Mesendoderm (in vitro differentiated cells): ENCODE data around the gene ELP4.

Source experiments
- DNase-seq: peaks from one replicate; pipeline ENCODE4 v3.0.0; 2013
- H2AK5ac ChIP-seq: 2 replicates; pipeline ENCODE4 v1.6.1; 2013; ENCODE audit warnings: low read length, inconsistent platforms
- H2BK120ac ChIP-seq: 2 replicates; pipeline ENCODE4 v1.6.1; 2013; ENCODE audit warnings: low read depth, mild to moderate bottlenecking, low read length, moderate library complexity, mixed read lengths
- H2BK15ac ChIP-seq: replicated peaks from 2 replicates; pipeline ENCODE4 v1.6.1; 2013; ENCODE audit warnings: low read depth, mild to moderate bottlenecking, moderate library complexity
- H2BK5ac ChIP-seq: 2 replicates; pipeline ENCODE4 v1.6.1; 2013; ENCODE audit warnings: low read length, inconsistent platforms
- H3K18ac ChIP-seq: 2 replicates; pipeline ENCODE4 v1.6.1; 2013; ENCODE audit warnings: mild to moderate bottlenecking, low read length, mixed read lengths
- H3K23ac ChIP-seq: one replicate; pipeline ENCODE4 v1.6.1; 2013; ENCODE audit warnings: low read length
- H3K27ac ChIP-seq: 2 replicates; pipeline ENCODE4 v1.5.1; 2013; ENCODE audit warnings: low read depth, mild to moderate bottlenecking, inconsistent platforms, low read length, moderate library complexity
- H3K27me3 ChIP-seq: 2 replicates; pipeline ENCODE4 v1.6.1; 2013; ENCODE audit warnings: low read length, control low read depth, mild to moderate bottlenecking, inconsistent platforms; ENCODE audit not compliant: insufficient read depth, poor library complexity
- H3K36me3 ChIP-seq: 2 replicates; pipeline ENCODE4 v1.6.1; 2013; ENCODE audit warnings: low read length, inconsistent platforms; ENCODE audit not compliant: control insufficient read depth, insufficient read depth
- H3K4ac ChIP-seq: one replicate; pipeline ENCODE4 v1.6.1; 2013; ENCODE audit warnings: low read depth, mild to moderate bottlenecking, low read length, moderate library complexity
- H3K4me1 ChIP-seq: 2 replicates; pipeline ENCODE4 v1.6.1; 2013; ENCODE audit warnings: low read depth, low read length, inconsistent platforms; ENCODE audit not compliant: control insufficient read depth
- H3K4me2 ChIP-seq: 2 replicates; pipeline ENCODE4 v1.6.1; 2013; ENCODE audit warnings: low read length
- H3K4me3 ChIP-seq: 2 replicates; pipeline ENCODE4 v1.5.1; 2013; ENCODE audit warnings: mild to moderate bottlenecking, low read length
- H3K56ac ChIP-seq: one replicate; pipeline ENCODE4 v1.6.1; 2013; ENCODE audit warnings: low read length
- H3K79me1 ChIP-seq: 2 replicates; pipeline ENCODE4 v1.6.1; 2013; ENCODE audit warnings: low read length, inconsistent platforms
- H3K79me2 ChIP-seq: 2 replicates; pipeline ENCODE4 v1.6.1; 2013; ENCODE audit warnings: mild to moderate bottlenecking, low read length; ENCODE audit not compliant: control insufficient read depth, insufficient read depth
- H3K9ac ChIP-seq: 2 replicates; pipeline ENCODE4 v1.6.1; 2013; ENCODE audit warnings: low read length, inconsistent platforms
- H4K5ac ChIP-seq: one replicate; pipeline ENCODE4 v1.6.1; 2013; ENCODE audit warnings: low read length
- H4K8ac ChIP-seq: one replicate; pipeline ENCODE4 v1.6.1; 2013; ENCODE audit warnings: low read depth, mild to moderate bottlenecking, control low read depth, low read length, moderate library complexity
- WGBS: extraction: QIAGEN DNeasy Blood & Tissue Kit; methylation state at CpG from one replicate; pipeline ENCODE4 v1.1.7; 2013; ENCODE audit warnings: low lambda C conversion rate, missing lambda C conversion rate; ENCODE audit not compliant: insufficient coverage; ENCODE audit errors: extremely low coverage; 5-methylcytosine and 5-hydroxymethylcytosine counted together

The ELP4 gene

GRCh38 chr11:31680770-31681169 is 171.2 kb downstream of the ELP4 start:
- Histone ChIP-seq H2AK5ac (no peak overlapping the region), H4K8ac (no peak overlapping the region), H3K18ac (no peak overlapping the region), H2BK5ac (no peak overlapping the region), H2BK120ac (no peak overlapping the region), H3K4me2 (no peak overlapping the region), H3K79me1 (no peaks in the 10 kb centered on the region), H4K5ac (no peak overlapping the region), H3K9ac (no peak overlapping the region), H3K4ac (no peak overlapping the region), H3K27me3 (no peaks in the 10 kb centered on the region), H3K79me2 (no peaks in the 10 kb centered on the region), H3K23ac (no peak overlapping the region), H3K4me1 (no peaks in the 10 kb centered on the region), H3K56ac (no peak overlapping the region), H3K27ac (no peak overlapping the region), H2BK15ac (no peak overlapping the region), H3K4me3 (no peak overlapping the region), H3K36me3 (no peaks in the 10 kb centered on the region)
- no CpG with 5 or more reads among the region's 3 CpGs for WGBS
- DNase-seq: no peak

GRCh38 chr11:31687256-31687655 is 177.7 kb downstream of the ELP4 start:
- Histone ChIP-seq H2BK15ac (no peak overlapping the region), H3K4ac (no peak overlapping the region), H3K79me2 (no peaks in the 10 kb centered on the region), H4K8ac (no peak overlapping the region), H4K5ac (no peak overlapping the region), H3K4me3 (no peak overlapping the region), H3K18ac (no peak overlapping the region), H3K56ac (no peak overlapping the region), H3K79me1 (no peaks in the 10 kb centered on the region), H3K27ac (no peak overlapping the region), H3K36me3 (no peaks in the 10 kb centered on the region), H3K23ac (no peak overlapping the region), H3K9ac (no peak overlapping the region), H2BK5ac (no peak overlapping the region), H2BK120ac (no peak overlapping the region), H3K27me3 (no peaks in the 10 kb centered on the region), H3K4me2 (no peak overlapping the region), H3K4me1 (no peaks in the 10 kb centered on the region), H2AK5ac (no peak overlapping the region)
- no CpG with 5 or more reads among the region's 1 CpG for WGBS
- no peak for DNase-seq

GRCh38 chr11:31687861-31688260 is 178.3 kb downstream of the ELP4 start:
- no peak overlapping the region for H4K8ac ChIP-seq
- no peaks in the 10 kb centered on the region for H3K27me3 ChIP-seq
- H2BK15ac ChIP-seq: no peak overlapping the region
- H4K5ac ChIP-seq: no peak overlapping the region
- no peak for DNase-seq
- no peaks in the 10 kb centered on the region for H3K36me3 ChIP-seq
- H3K79me1 ChIP-seq: no peaks in the 10 kb centered on the region
- H3K4me2 ChIP-seq: no peak overlapping the region
- no peak overlapping the region for H3K56ac ChIP-seq
- no peak overlapping the region for H2AK5ac ChIP-seq
- H3K18ac ChIP-seq: no peak overlapping the region
- H3K4me1 ChIP-seq: no peaks in the 10 kb centered on the region
- no peak overlapping the region for H3K23ac ChIP-seq
- WGBS: no CpG with 5 or more reads among the region's 4 CpGs
- H2BK120ac ChIP-seq: no peak overlapping the region
- no peak overlapping the region for H3K9ac ChIP-seq
- H3K4me3 ChIP-seq: no peak overlapping the region
- no peak overlapping the region for H3K4ac ChIP-seq
- no peak overlapping the region for H3K27ac ChIP-seq
- H3K79me2 ChIP-seq: no peaks in the 10 kb centered on the region
- no peak overlapping the region for H2BK5ac ChIP-seq

GRCh38 chr11:31689559-31689958 is 180.0 kb downstream of the ELP4 start:
- no peak overlapping the region for H2BK15ac ChIP-seq
- no peak overlapping the region for H3K4me3 ChIP-seq

GRCh38 chr11:31690041-31690440 is 180.5 kb downstream of the ELP4 start:
- WGBS: no CpG with 5 or more reads among the region's 2 CpGs
- no peaks in the 10 kb centered on the region for H3K79me1 ChIP-seq
- no peak overlapping the region for H2BK5ac ChIP-seq
- no peak overlapping the region for H3K4ac ChIP-seq
- H3K4me1 ChIP-seq: no peaks in the 10 kb centered on the region
- no peak overlapping the region for H3K4me3 ChIP-seq
- no peaks in the 10 kb centered on the region for H3K27me3 ChIP-seq
- H4K8ac ChIP-seq: no peak overlapping the region
- H3K23ac ChIP-seq: no peak overlapping the region
- H2BK15ac ChIP-seq: no peak overlapping the region
- H3K79me2 ChIP-seq: no peaks in the 10 kb centered on the region
- no peaks in the 10 kb centered on the region for H3K36me3 ChIP-seq
- no peak overlapping the region for H2BK120ac ChIP-seq
- no peak overlapping the region for H3K18ac ChIP-seq
- H2AK5ac ChIP-seq: no peak overlapping the region
- DNase-seq: no peak
- H3K27ac ChIP-seq: no peak overlapping the region
- H4K5ac ChIP-seq: no peak overlapping the region
- H3K56ac ChIP-seq: no peak overlapping the region
- H3K4me2 ChIP-seq: no peak overlapping the region
- no peak overlapping the region for H3K9ac ChIP-seq

More at GRCh38 chr11:31689559-31689958, 180.0 kb downstream of the ELP4 start:
- no peak for DNase-seq
- Histone ChIP-seq H3K23ac (no peak overlapping the region), H3K36me3 (no peaks in the 10 kb centered on the region), H3K4ac (no peak overlapping the region), H3K4me1 (no peaks in the 10 kb centered on the region), H2AK5ac (no peak overlapping the region), H3K9ac (no peak overlapping the region), H4K5ac (no peak overlapping the region), H3K56ac (no peak overlapping the region), H3K27me3 (no peaks in the 10 kb centered on the region), H3K79me2 (no peaks in the 10 kb centered on the region), H2BK5ac (no peak overlapping the region), H3K18ac (no peak overlapping the region), H3K4me2 (no peak overlapping the region), H3K27ac (no peak overlapping the region), H4K8ac (no peak overlapping the region), H2BK120ac (no peak overlapping the region), H3K79me1 (no peaks in the 10 kb centered on the region)

- Histone ChIP-seq H2BK120ac (no peak overlapping the region), H3K23ac (no peak overlapping the region), H2BK5ac (no peak overlapping the region), H3K79me1 (no peaks in the 10 kb centered on the region), H3K4me2 (no peak overlapping the region), H3K27me3 (no peaks in the 10 kb centered on the region), H4K8ac (no peak overlapping the region), H3K9ac (no peak overlapping the region), H3K56ac (no peak overlapping the region), H3K27ac (no peak overlapping the region), H3K18ac (no peak overlapping the region), H3K4me3 (no peak overlapping the region), H3K4me1 (no peaks in the 10 kb centered on the region), H2BK15ac (no peak overlapping the region), H3K36me3 (no peaks in the 10 kb centered on the region), H3K4ac (no peak overlapping the region), H3K79me2 (no peaks in the 10 kb centered on the region), H4K5ac (no peak overlapping the region), H2AK5ac (no peak overlapping the region)
- DNase-seq: no peak
- WGBS: no CpG with 5 or more reads among the region's 2 CpGs
Observed at GRCh38 chr11:31690516-31690915, 180.9 kb downstream of the ELP4 start.
